Iris pigment epithelial cell (primary cell): Measurements from ENCODE around the gene STK26.
A peak's percentile ranks its signal among the peaks of the same experiment; 100 is the strongest.
"Not testable (repeated sequence)": the region's sequence is repeated elsewhere in the genome, so short reads cannot be mapped to it uniquely, and the experiment has no call there.

Experiments used
- DNase-seq: peaks from one replicate; pipeline ENCODE4 v3.0.0-alpha.2; 2011; ENCODE audit warnings: low read depth

Gene STK26

DNA sequence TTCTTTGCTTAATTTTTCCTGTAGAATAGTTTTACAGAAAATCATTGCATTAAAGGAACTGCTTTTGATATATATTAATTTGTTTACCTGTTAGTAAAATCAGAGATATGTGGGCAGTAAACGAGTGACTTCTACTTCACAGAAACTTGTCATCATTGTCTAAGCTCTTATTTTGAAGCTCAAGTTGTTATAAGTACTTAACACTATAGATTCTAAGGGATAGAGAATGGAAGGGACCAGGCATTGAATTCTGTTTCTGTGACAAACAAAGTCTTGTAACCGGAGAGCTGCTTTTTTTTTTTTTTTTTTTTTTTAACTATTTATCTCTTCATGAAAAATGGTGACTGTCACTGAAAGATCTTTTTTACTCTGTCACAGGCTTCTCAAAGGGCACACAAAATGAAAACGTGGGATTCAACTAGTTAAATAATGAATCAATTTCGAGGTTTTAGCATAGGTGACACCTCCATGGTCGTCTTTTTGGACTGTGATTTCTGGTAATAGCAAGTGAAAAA lies 14.4 kb downstream of the STK26 start:
- DNase-seq: no peak

DNA sequence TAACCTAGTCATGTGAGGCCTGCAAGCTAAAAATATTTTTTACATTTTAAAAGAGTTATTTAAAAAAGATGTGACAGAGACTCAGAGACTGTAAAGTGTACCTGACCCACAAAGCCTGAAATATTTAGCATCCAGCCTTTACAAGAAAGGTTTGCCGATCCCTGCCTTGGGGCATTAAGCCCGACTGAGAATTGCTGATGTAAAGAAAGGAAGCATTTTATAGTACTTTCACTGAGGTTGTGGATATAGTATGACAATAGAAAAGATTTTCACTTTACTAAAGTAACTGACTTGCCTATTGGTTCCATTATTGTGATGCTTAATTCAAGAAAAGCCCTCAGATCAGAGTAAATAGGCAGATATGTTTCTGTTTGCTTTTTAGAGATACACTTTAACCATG lies 17.0 kb downstream of the STK26 start:
- DNase-seq: no peak

DNA sequence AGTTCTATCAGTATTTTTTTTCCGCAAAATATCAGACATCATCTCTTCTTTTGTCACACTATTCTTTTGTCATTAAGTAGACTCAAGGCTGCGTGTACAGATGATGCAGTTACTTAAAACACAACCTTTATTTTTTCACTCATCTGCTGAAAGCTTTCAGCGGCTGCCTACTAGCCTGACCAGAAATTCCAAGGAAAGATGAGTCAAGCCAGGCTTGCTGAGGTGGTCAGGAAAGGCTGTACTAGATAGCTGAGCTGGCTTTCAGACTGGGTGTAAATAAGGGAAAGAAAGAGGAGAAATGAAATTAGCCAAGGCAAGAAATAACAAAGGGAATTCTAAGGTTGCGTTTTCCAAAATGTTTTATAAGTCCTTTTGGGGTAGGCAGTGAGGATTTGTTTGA lies 17.9 kb downstream of the STK26 start:
- peak; percentile 45 for DNase-seq

GRCh38 chrX:132043977-132044376 lies 20.9 kb downstream of the STK26 start:
- no peak for DNase-seq

- no peak for DNase-seq
These were observed 21.9 kb downstream of the STK26 start for GRCh38 chrX:132044953-132045352.

DNA sequence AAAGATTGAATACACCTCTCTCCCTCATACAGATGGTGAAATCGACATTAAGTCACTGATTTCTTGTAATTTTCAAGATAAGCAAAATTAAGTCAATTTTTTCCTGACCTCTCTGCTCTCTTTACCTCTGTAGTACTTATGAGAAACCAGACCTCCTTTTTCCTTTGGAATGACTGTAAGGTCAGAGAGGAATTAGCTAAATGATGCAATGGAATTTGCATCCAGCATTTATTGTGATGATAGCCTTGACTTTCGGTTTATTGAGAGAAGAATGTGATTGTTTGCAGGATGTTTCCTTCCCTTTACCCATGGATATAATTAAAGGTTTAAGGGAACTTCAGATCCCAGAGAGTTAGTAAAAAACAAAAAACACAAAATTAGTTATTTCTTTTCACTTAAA lies 22.4 kb downstream of the STK26 start:
- DNase-seq: no peak

DNA sequence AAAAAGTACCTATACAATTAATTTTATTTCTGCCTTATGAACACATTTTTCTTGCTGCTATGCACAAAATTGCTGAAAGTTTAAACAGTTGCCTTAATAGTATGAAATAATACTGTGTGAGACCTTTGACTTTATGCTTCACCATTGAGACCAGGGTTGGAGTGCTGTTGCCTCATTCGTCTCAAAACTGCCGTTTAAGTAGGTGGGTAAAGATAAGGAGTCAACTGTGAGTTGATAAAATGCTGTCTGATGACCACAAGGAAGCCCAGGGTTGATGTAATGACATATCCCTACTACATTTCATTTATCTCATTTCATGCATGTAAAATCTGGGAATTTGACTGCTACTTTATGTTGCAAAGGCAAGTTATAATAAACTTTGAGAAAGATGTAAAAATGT lies 23.4 kb downstream of the STK26 start:
- no peak for DNase-seq

- not testable (repeated sequence) for DNase-seq
These were observed 28.7 kb downstream of the STK26 start for GRCh38 chrX:132051778-132052177.

DNA sequence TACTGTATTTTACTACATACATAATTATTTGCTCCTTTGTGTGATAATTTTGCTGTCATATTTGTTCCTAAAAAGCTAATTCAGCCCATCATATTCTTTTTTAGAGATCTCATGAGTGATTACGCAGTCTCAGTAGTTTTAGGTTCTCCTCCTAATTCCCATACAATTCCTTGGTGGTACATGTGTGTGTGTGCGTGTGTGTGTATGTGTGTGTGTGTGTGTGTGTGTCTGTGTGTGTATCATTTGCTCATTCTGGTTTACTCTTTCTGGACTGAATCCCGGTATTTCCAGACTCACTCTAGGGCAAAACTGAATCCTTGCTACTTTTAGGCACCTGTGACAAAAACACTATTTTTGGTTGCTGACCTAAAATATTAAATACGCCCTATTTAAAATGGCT lies 34.9 kb downstream of the STK26 start:
- DNase-seq: no peak

DNA sequence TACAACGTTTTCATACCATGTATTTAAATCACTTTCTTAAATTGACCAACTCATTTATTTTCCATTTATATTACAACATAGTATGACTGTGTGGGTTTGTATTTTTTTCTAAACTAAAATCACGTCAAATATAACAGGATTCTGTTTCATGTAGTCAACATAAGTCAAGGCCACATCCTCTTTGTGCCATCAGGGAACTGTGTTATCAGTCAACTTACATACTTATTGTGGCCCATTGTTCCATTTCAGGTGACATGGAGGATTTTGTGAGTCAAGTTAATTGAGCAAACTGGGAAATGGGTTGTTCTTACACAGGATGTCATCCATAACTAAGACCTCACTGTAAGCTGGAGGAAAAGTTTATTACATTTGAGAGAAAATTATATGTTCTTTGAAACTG lies 35.9 kb downstream of the STK26 start:
- no peak for DNase-seq

- peak; percentile 18 for DNase-seq
These were observed 37.0 kb downstream of the STK26 start for GRCh38 chrX:132059973-132060540.

- no peak for DNase-seq
These were observed 40.2 kb downstream of the STK26 start for GRCh38 chrX:132063334-132063733.

GRCh38 chrX:132063862-132064261 lies 40.8 kb downstream of the STK26 start:
- DNase-seq: no peak

DNA sequence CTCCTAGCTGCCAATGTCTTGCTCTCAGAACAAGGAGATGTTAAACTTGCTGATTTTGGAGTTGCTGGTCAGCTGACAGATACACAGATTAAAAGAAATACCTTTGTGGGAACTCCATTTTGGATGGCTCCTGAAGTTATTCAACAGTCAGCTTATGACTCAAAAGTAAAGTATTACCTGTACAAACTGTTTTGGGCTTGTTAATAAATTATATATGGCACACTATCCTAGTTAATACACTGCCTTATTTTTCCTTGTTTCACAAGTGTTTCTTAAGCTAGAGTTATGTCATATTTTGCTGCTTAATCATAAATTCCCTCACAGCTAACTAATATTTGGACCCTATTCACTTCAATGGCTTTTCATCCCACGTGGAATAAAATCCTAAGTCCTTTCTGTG lies 45.3 kb downstream of the STK26 start:
- DNase-seq: peak; percentile 7

DNA sequence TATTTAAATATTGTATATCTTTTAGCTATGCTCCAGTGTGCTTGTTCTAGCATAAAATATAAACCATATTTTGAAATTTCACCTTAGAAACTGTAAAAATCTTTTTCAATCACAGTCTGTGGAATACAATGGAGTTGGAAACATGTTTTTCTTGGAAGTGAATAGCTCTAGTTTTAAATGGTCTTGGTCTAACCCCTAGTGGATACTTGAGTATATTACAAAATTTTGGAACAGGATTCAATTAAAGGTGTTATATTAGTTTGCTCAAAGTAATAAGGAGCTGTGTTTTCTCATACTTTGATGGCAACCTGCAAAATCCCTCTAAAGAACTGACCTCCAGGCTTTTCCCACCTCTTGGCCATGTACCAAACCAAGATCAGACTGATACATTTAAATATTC lies 48.2 kb downstream of the STK26 start:
- DNase-seq: peak; percentile 5

GRCh38 chrX:132077414-132077813 lies 54.3 kb downstream of the STK26 start:
- DNase-seq: no peak

GRCh38 chrX:132077912-132078311 lies 54.8 kb downstream of the STK26 start:
- DNase-seq: no peak

DNA sequence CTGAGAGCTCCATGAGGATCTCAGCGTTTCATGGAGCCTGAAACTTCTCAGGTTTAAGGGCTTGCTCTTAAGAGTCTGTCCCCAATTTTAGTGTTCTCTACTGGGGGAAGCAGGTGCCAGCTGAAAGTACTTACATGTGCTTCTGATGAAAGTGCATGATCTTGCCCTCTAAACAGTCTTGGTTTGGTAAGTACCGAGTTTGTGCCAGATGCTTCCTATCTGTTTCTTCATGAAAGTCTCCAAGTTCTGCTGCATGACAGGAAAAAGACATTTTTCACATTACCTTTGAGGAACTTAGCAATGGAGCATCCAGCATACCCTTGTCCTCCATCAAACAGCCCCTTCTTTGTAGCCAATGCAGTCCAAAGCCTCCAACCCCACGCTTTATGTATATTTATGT lies 62.7 kb downstream of the STK26 start:
- no peak for DNase-seq

- peak; percentile 58 for DNase-seq
These were observed 63.6 kb downstream of the STK26 start for GRCh38 chrX:132086672-132087071.

GRCh38 chrX:132088864-132089263 lies 65.8 kb downstream of the STK26 start:
- DNase-seq: no peak

- DNase-seq: no peak
These were observed 67.5 kb downstream of the STK26 start for GRCh38 chrX:132090403-132091159.

- DNase-seq: peak; percentile 78
These were observed 69.5 kb downstream of the STK26 start for GRCh38 chrX:132092439-132093065.

- DNase-seq: no peak
These were observed 70.2 kb downstream of the STK26 start for GRCh38 chrX:132093239-132093860.
